ENCODE results near the gene KIF26B. TPM values are rescaled to one million over a fixed set of nuclear protein-coding genes. Genes with fewer than 3 reads are reported as not detected.

KIF26B gene
- polyA plus RNA-seq, 1 donor (not counting 4 experiments of a cell fraction or from before 2014, with no cell fraction given), result 0.58 TPM

- H4K20me1 ChIP-seq (ENCODE audit: control insufficient read depth, extremely low read depth, insufficient read depth, low read length), result no peaks in the 10 kb centered on the region
- no peak overlapping the region for H3K4me2 ChIP-seq (ENCODE audit: control insufficient read depth, extremely low read depth, insufficient read depth, low read depth, low read length)
- no peaks in the 10 kb centered on the region for H3K4me1 ChIP-seq (ENCODE audit: control insufficient read depth, extremely low read depth, insufficient read depth, low read length)
- no peak for TF ChIP-seq CTCF (optimal IDR thresholded peaks at IDR 0.05 in 1 of 3, IDR thresholded peaks at IDR 0.05 in 1 of 3, conservative IDR thresholded peaks at IDR 0.05 in 1 of 3; ENCODE audit: extremely low read depth in 1 of 3, insufficient read depth in 2 of 3, low read length in 3 of 3)
- no peak for TF ChIP-seq EZH2 (IDR thresholded peaks at IDR 0.05; ENCODE audit: low read length)
- no peak for DNase-seq (ENCODE audit: low read depth, low spot score)
- dilution Hi-C loops (cut with MboI; ENCODE audit: extremely low pct_ligation_motif_present, low sequenced_read_pairs), result no loop called here
- no peaks in the 10 kb centered on the region for H3K27me3 ChIP-seq (ENCODE audit: control insufficient read depth, extremely low read depth, insufficient read depth, low read length)
- no peak for FAIRE-seq
- no peaks in the 10 kb centered on the region for H3K9me1 ChIP-seq (ENCODE audit: control insufficient read depth, extremely low read depth, insufficient read depth, low read length)
- no peaks in the 10 kb centered on the region for H3K79me2 ChIP-seq (ENCODE audit: control insufficient read depth, insufficient read depth, low read length)
- no peaks in the 10 kb centered on the region for H3K9me3 ChIP-seq (ENCODE audit: control insufficient read depth, low read depth, low read length)
- H3K4me3 ChIP-seq (ENCODE audit: control insufficient read depth in 2 of 3, extremely low read depth in 1 of 3, insufficient read depth in 2 of 3, low read depth in 1 of 3, low read length in 3 of 3), result no peak overlapping the region
- H3K36me3 ChIP-seq (ENCODE audit: control insufficient read depth in 2 of 2, extremely low read depth in 1 of 2, insufficient read depth in 2 of 2, low read length in 2 of 2), result no peaks in the 10 kb centered on the region
- no peak overlapping the region for H3K27ac ChIP-seq (ENCODE audit: control insufficient read depth, insufficient read depth, low read length)
- no peak overlapping the region for H3K9ac ChIP-seq (ENCODE audit: control insufficient read depth, extremely low read depth, insufficient read depth, low read length)
- no peak overlapping the region for H2AFZ ChIP-seq (ENCODE audit: control insufficient read depth, low read length)
Observed at GRCh38 chr1:245589906-245590305, 435.1 kb downstream of the KIF26B start.

- no peaks in the 10 kb centered on the region for H3K4me1 ChIP-seq (ENCODE audit: control insufficient read depth, extremely low read depth, insufficient read depth, low read length)
- dilution Hi-C loops (cut with MboI; ENCODE audit: extremely low pct_ligation_motif_present, low sequenced_read_pairs), result no loop called here
- no peak overlapping the region for H3K4me2 ChIP-seq (ENCODE audit: control insufficient read depth, extremely low read depth, insufficient read depth, low read depth, low read length)
- H4K20me1 ChIP-seq (ENCODE audit: control insufficient read depth, extremely low read depth, insufficient read depth, low read length), result no peaks in the 10 kb centered on the region
- no peaks in the 10 kb centered on the region for H3K79me2 ChIP-seq (ENCODE audit: control insufficient read depth, insufficient read depth, low read length)
- H3K9ac ChIP-seq (ENCODE audit: control insufficient read depth, extremely low read depth, insufficient read depth, low read length), result no peak overlapping the region
- H3K36me3 ChIP-seq (ENCODE audit: control insufficient read depth in 2 of 2, extremely low read depth in 1 of 2, insufficient read depth in 2 of 2, low read length in 2 of 2), result no peaks in the 10 kb centered on the region
- TF ChIP-seq CTCF (optimal IDR thresholded peaks at IDR 0.05 in 1 of 3, IDR thresholded peaks at IDR 0.05 in 1 of 3, conservative IDR thresholded peaks at IDR 0.05 in 1 of 3; ENCODE audit: extremely low read depth in 1 of 3, insufficient read depth in 2 of 3, low read length in 3 of 3), result no peak
- DNase-seq (ENCODE audit: low read depth, low spot score), result no peak
- H2AFZ ChIP-seq (ENCODE audit: control insufficient read depth, low read length), result no peak overlapping the region
- no peaks in the 10 kb centered on the region for H3K9me1 ChIP-seq (ENCODE audit: control insufficient read depth, extremely low read depth, insufficient read depth, low read length)
- H3K4me3 ChIP-seq (ENCODE audit: control insufficient read depth in 2 of 3, extremely low read depth in 1 of 3, insufficient read depth in 2 of 3, low read depth in 1 of 3, low read length in 3 of 3), result no peak overlapping the region
- no peak for FAIRE-seq
- no peak overlapping the region for H3K27ac ChIP-seq (ENCODE audit: control insufficient read depth, insufficient read depth, low read length)
- H3K9me3 ChIP-seq (ENCODE audit: control insufficient read depth, low read depth, low read length), result no peaks in the 10 kb centered on the region
- no peaks in the 10 kb centered on the region for H3K27me3 ChIP-seq (ENCODE audit: control insufficient read depth, extremely low read depth, insufficient read depth, low read length)
Observed at GRCh38 chr1:245590726-245591125, 435.9 kb downstream of the KIF26B start.
